ENCODE results near the gene CEP83.

GRCh38 chr12:94286583-94287244, 173.0 kb downstream of the CEP83 start:
- no peak for TF ChIP-seq CTCF (IDR thresholded peaks at IDR 0.05)
- TF ChIP-seq POLR2A (IDR thresholded peaks at IDR 0.05) = no peak
